Measurements from ENCODE around the gene AGBL3. TPM values are rescaled to one million over a fixed set of nuclear protein-coding genes. Genes with fewer than 3 reads are reported as not detected.

The AGBL3 gene
- total and polyA plus RNA-seq, 2 experiments from 2014 or later, result 3.2 to 5.6 TPM

- TF ChIP-seq ZNF462 (CRISPR knock-in tag; IDR thresholded peaks at IDR 0.05) (no peak), CREB1 (CRISPR knock-in tag; IDR thresholded peaks at IDR 0.05; ENCODE audit: low read depth) (no peak), EZH2 (IDR thresholded peaks at IDR 0.05; ENCODE audit: low read depth, unreplicated experiment) (no peak), NANOG (IDR thresholded peaks at IDR 0.05; ENCODE audit: borderline replicate concordance) (no peak), CTCF (conservative IDR thresholded peaks at IDR 0.05; ENCODE audit: low read depth in 2 of 2) (no peak), JUNB (IDR thresholded peaks at IDR 0.05; ENCODE audit: unreplicated experiment) (no peak), ZNF331 (CRISPR knock-in tag; IDR thresholded peaks at IDR 0.05; ENCODE audit: low read depth) (no peak), STAT1 (IDR thresholded peaks at IDR 0.05; ENCODE audit: unreplicated experiment) (no peak)
Measured at GRCh38 chr7:135158141-135158655, 171.9 kb downstream of the AGBL3 start (continued).

- DNase-seq (ENCODE audit: low spot score) (no peak), ATAC-seq (no peak)
- no peak overlapping the region; the same call in 2 of the 3 replicates for H3K4me3 Mint-ChIP-seq
- Histone ChIP-seq H3K9me2 (ENCODE audit: insufficient read depth) (peaks cover 4% of the 10 kb centered on the region), H3K4me2 (no peak overlapping the region), H3F3A (replicated peaks; ENCODE audit: low read depth) (no peaks in the 10 kb centered on the region), H3K4me1 (ENCODE audit: insufficient read depth) (peaks cover 23% of the 10 kb centered on the region), H3K36me3 (ENCODE audit: insufficient read depth) (peaks cover 16% of the 10 kb centered on the region; the same call in 1 of the 2 replicates), H4K20me1 (replicated peaks; ENCODE audit: insufficient read depth) (no peaks in the 10 kb centered on the region), H3K27me3 (ENCODE audit: insufficient read depth) (no peaks in the 10 kb centered on the region), H2AFZ (no peak overlapping the region), H3K27ac (ENCODE audit: low read depth) (no peak overlapping the region), H3K4me3 (no peak overlapping the region), H3K79me2 (replicated peaks; ENCODE audit: insufficient read depth) (no peaks in the 10 kb centered on the region)
- H3K27me3 Mint-ChIP-seq (ENCODE audit: insufficient read depth, low read depth, poor library complexity), result peaks cover 5% of the 10 kb centered on the region
- H3K36me3 Mint-ChIP-seq (ENCODE audit: low read depth), result peaks cover 87% of the 10 kb centered on the region
- H3K9me3 Mint-ChIP-seq, result peaks cover 86% of the 10 kb centered on the region
- peaks cover 20% of the 10 kb centered on the region for H3K4me1 Mint-ChIP-seq
- no peak overlapping the region for H3K27ac Mint-ChIP-seq
- no peak for TF ChIP-seq ZNF114 (CRISPR knock-in tag; IDR thresholded peaks at IDR 0.05)
- TF ChIP-seq REST (IDR thresholded peaks at IDR 0.05; ENCODE audit: unreplicated experiment), result no peak
- no peak for TF ChIP-seq CREB1 (CRISPR knock-in tag; IDR thresholded peaks at IDR 0.05; ENCODE audit: low read depth)
- TF ChIP-seq ZNF331 (CRISPR knock-in tag; IDR thresholded peaks at IDR 0.05; ENCODE audit: low read depth), result no peak
- TF ChIP-seq NANOG (IDR thresholded peaks at IDR 0.05; ENCODE audit: borderline replicate concordance), result no peak
- no peak for TF ChIP-seq POLR2AphosphoS5 (IDR thresholded peaks at IDR 0.05; ENCODE audit: low read depth)
- no peak for TF ChIP-seq JUNB (IDR thresholded peaks at IDR 0.05; ENCODE audit: unreplicated experiment)
- no peak for TF ChIP-seq CTCF (conservative IDR thresholded peaks at IDR 0.05; ENCODE audit: low read depth in 2 of 2)
Measured at GRCh38 chr7:135158874-135159273, 172.6 kb downstream of the AGBL3 start.
